Stimulated activated CD4-positive, alpha-beta T cell treated with anti-CD3 and anti-CD28 coated beads, Interleukin-2, amount 100 ng/mL, for 48 hours (primary cell): ENCODE results near the gene IGSF9B.
"Not testable (repeated sequence)": the region's sequence is repeated elsewhere in the genome, so short reads cannot be mapped to it uniquely, and the experiment has no call there.

Experiments
- DNase-seq, 2 donors: peaks; one replicate each; pipeline ENCODE4 v3.0.0-alpha.2; 2020

IGSF9B gene

GRCh38 chr11:133956650-133957633 is at the start of gene IGSF9B:
Gene IGSF9B, minus strand, starts transcription at chr11:133956968. Its CDS starts 214 bp downstream, at chr11:133956754.
- DNase-seq, result peak; percentile 88 to 94

DNA sequence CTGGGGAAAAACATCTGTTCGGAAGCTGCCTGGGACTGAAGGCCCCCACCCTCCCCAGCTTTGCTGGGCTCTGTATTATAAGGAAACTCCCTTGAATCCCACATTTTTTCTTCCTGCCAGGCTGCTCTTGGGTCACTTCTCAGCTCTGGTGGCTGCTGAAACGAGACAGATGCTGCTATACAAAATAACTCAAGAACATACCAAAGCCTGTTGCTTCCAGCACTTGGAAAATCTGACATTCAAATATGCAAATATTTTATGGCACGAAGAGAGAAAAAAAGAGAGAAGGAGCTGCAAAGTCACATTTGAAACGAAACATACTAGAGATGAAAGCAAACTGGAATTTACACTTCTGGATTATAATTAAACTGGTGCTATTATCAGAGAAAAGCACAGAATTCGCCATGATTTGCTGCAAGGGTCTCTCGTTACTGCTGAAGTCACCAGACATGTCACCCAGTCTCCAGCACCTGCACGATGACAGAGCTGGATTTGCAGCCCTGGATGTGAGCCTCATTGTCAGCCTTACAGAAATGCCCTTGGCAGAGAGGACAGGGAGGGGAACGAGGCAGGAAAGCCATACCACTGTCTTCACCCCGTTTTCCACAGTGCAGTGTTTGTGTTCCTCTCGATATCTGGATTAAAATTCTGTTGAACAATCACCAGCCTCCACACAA is 47.9 kb upstream of the IGSF9B start:
- DNase-seq, result no peak

DNA sequence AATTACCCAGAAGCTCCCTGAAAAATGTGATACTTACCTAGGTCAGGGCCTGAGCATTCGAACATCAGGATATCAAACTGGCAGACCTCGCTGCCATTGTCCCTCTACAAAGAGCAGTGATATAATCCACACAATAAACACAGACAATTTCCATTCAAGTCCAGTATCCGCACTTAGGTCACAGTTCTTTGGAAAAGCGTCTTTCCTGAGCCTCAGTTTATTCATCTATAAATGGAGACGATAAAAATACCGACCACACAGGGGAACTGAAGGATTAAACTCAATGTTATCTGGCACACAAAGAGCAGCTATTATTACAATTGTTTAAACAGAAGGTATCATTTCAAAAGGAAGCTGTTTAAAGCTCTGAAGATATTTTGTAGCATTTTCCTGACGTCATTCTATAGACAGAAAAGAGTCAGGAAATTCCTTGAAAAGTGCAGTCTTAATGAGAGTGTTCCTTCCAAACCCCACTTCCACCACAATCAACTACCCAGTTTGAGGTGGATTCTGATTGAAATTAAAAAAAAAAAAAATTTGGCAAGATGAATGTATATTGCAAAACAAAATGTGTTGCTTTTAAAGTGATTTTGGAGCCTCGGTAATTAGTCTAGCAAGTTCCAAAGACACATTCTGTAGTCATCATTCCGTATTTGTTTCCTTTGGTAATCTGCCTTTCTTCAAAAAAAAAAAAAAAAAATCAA is 47.2 kb upstream of the IGSF9B start:
- DNase-seq, result no peak

DNA sequence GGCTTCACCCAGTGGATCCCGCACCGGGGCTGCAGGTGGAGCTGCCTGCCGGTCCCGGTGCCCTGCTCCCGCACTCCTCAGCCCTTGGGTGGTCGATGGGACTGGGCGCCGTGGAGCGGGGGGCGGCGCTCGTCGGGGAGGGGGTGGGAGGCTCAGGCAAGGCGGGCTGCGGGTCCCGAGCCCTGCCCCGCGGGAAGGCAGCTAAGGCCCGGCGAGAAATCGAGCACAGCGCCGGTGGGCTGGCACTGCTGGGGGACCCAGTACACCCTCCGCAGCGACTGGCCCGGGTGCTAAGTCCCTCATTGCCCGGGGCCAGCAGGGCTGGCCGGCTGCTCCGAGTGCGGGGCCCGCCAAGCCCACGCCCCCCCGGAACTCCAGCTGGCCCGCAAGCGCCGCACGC is 46.1 kb upstream of the IGSF9B start:
- not testable (repeated sequence) for DNase-seq

- not testable (repeated sequence) for DNase-seq
These were observed 45.6 kb upstream of the IGSF9B start for GRCh38 chr11:134002338-134002737.

DNA sequence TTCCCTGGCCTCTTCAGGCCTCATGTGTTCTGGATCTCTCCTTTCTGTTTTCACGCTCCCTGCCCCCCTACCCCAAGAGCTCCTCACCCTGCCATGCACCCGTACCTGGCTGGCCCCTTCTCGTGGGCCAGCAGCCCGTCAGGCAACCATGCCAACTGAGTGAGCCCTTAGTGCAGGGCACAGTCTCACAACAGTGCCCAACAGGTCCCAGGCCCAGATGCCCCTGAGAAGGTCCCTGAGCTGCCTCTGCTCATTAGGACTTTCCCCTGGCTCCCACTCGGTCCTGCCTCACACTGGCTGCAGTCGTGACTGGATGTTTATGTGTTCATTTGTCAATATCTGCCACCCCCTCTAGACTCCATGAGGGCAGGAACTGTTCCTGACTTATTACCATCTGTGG is 44.8 kb upstream of the IGSF9B start:
- DNase-seq, result no peak

DNA sequence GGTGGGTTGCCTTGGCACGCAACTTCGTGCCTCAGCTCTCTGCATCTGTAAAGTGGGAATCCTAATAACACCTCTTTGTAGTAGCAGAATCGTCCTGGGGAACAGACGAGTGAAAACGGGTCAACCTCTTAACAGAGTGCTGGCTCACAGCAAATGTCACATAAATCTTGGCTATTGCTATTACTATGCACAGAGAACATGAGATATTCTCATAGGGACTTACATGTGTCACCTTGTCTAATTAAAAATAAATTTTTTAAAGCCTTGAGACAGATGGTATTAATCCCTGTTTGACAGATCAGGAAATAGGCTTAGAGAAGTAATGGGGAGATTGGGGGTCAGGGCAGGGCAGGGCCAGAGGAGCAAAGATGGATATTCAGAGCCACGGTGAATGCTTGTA is 44.3 kb upstream of the IGSF9B start:
- no peak for DNase-seq

DNA sequence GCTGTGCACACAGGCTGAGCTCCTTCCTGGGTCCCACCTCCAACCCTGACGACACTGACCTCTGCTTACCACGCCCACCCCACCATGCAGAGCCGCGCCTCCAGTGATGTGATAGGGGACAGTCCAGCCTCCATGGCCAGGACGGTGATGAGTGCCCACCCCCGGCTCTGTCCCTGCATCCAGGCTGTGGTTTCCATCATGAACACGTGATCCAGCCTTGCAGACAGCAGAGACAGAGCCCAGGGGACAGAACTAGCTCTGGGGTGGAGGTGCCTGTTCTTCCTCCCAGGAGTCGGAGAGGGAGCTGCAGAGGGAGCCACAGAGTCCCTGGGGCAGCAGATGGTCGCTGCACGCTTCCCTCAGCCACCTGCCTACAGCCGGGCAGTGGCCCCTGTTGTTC is 42.6 kb upstream of the IGSF9B start:
- DNase-seq, result no peak

DNA sequence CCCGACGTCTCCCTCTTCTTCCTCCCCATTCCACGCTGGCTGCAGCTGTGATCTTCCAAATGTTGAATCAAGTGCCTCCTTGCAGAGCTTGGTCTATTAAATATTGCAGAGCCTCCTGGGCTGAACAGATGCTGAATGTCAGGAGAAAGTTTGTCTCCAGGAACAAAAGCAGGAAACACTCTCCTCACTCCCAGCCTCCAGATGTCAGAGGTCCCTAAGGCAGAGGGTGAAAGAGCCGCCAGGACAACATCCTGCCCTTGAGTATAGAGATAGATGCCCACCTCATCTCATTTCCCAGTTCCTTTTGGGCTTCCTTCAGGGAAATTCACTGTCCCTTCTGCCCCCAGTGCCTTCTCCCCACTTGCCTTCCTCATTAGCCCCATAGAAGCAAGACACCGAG is 40.8 kb upstream of the IGSF9B start:
- no peak for DNase-seq

DNA sequence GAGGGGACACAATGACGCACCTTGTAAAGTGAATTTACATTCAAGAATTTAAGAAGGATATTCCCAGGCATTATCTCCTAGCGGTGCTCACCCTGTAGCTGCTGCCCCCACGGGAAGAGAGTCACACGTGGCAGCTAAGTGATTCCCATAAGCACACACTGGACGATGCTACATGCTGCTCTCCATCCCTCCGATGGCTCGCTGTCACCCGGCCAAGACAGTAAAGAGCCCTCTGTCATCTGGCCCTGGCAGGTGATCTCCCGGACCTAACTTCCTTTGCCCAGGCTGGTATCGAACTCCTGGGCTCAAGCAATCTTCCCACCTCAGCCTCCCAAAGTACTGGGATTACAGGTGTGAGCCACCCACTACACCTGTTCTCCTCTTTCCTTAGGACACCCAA is 39.9 kb upstream of the IGSF9B start:
- no peak for DNase-seq

DNA sequence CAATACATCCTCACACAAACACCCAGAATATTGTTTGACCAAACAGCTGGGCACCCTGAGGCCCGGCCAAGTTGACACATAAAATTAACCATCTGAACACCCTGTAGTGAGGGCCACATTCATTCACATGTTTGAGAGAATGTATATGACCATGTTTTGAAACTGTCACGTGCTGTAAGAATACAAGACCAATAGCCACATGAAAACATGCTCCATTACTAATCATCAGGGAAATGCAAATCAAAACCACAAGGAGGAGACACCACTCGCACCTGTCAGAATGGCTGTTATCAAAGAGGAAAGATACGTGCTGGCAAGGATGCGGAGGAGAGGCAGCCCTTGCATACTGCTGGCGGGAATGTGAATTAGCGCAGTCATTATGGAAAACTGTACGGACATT is 38.3 kb upstream of the IGSF9B start:
- DNase-seq, result no peak

GRCh38 chr11:133993921-133994320 is 37.2 kb upstream of the IGSF9B start:
- DNase-seq, result no peak

DNA sequence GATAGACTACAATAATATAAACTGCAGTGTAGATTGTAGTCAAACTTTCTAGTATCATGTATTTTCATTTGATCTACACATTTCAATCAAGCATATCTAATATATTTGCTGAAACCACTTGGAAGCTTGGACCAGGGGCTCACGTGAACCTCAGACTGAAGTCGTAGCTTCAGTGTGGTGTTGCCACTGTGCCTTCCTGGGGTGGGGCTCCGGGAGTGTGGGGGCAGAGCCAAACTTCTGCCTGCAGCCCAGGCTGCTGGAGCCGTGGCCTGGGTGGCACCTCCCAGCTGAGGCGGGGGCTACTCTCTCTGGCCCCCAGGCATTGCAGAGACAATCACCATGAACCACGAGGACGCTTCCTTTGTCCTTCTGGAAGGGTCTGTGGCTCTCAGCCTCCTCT is 36.3 kb upstream of the IGSF9B start:
- DNase-seq, result no peak

DNA sequence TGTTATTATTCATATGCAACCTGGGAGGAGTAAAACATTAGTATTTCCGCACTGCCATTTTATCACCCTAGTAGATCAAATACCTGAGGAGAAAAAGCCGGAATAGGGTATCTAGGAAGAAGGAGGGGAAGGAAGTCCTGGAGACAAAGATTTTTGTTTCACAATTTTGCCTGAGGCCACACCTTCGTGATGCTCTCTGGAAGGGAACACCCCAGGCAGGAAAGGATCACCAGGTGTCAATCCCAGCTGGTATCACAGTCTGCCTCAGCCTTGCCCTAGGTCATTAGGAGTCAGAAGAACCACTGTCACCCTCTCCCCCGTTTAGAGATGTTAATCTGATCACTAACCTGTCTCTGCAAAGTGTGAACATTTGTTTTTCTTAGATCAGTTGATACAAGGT is 35.4 kb upstream of the IGSF9B start:
- DNase-seq, result no peak

- no peak for DNase-seq
These were observed 34.3 kb upstream of the IGSF9B start for GRCh38 chr11:133991101-133991500.

GRCh38 chr11:133990501-133990900 is 33.7 kb upstream of the IGSF9B start:
- no peak for DNase-seq

GRCh38 chr11:133988686-133989410 is 32.1 kb upstream of the IGSF9B start:
- no peak for DNase-seq

GRCh38 chr11:133987171-133987570 is 30.4 kb upstream of the IGSF9B start:
- no peak for DNase-seq

GRCh38 chr11:133985981-133986944 is 29.5 kb upstream of the IGSF9B start:
- DNase-seq, result no peak

DNA sequence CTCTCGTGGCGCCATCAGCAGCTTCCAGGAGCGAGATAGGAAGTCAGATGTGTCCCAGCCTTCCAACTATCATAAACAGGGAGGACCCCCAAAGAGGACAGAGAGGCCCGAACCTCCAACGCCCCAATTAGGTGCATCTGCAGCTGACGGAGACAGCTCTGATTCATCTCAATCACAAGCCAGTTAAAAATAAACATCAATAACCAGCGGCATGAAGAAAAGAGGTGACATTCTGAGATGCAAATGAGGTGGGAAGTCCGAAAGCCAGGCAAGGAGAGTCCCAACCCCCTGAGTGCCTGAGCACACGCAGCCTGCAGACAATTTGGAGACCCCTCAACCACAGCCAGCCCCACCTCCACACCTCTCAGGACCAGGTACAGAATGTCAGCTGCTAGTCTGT is 28.1 kb upstream of the IGSF9B start:
- no peak for DNase-seq

DNA sequence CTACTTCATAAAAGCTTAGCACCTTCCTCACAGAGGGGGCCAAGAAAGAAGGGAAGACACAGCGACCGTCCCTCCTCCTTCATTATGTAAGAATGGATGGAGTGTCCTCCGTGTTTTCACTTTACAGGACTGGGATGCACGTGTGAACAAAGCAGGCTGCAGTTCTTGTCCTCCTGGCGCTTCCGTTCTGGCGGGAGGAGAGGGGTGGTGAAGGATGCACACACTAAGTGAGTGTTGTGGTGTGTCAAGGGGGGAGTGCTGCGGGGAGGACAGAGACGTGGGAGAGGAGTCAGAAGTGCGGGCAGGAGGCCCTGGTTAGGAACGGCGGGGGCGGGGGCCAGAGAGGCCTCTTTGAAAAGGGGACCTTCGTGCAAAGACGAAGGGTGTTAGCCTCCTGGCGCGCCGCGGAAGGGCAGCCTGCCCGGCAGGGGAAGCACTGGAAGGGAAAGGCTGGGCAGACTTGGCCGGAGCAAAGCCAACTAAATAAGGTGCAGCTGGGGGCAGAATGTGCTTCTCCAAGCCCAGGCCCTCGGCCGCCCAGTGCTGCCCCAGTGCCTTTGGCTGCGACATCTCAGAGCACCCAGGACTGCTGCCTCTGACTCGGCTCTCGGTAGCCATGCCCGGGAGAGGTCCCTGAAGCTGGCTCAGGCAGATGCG is 27.0 kb upstream of the IGSF9B start:
- DNase-seq, result no peak
